CD4-positive, alpha-beta T cell treated with Interleukin-4 for 1 hour (primary cell): ENCODE measurements around the gene TEX26.

ENCODE experiments used
- DNase-seq, 2 donors: peaks; one replicate each; pipeline ENCODE4 v3.0.0-alpha.2; 2020 to 2022

TEX26 gene

DNA sequence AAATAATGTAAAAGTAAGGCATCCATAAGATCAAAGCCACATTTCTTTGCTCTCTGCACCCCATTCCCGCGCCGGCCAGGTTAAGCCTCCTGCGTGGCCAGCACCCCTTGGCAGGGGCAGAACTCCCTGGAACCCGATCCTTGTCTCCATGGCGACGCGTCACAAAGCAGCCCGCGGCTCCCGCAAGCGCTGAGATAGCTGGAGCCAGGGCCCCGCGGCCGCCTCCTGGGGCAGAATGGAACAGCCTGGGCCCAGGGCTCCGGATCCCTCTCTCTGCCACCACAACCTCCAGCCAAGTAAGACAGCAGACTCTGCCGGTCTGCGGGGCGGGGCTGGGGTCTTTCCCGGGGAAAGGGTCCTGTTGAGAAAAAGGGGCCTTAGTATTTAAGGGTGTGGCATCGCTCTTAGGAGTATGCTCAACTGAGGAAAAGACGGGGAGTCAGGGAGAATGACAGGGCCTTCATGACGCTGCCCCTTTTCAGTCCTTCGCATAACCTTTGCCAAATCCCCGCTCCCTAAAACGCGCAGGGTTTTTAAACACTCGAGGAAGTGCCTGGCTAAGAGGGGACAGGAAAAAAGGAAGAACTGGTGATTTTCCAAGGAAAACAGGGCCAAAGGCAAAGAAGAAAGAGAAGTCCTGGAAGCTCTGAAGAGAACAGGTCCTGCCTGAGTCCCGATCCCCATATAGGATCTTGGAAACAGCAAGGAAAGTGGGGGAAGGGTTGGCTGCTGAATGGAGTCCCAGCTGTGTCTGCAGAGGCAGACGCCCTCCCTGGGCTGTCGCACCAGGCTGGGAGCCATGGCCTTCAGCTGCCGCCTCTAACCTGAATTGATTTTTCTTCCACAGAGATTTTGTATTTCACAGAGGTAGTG is at the start of gene TEX26:
TSS of gene TEX26 (plus strand) at position 176 of the 873 bp plus-strand sequence. CDS start at position 236, 60 bp downstream.
- no peak for DNase-seq

DNA sequence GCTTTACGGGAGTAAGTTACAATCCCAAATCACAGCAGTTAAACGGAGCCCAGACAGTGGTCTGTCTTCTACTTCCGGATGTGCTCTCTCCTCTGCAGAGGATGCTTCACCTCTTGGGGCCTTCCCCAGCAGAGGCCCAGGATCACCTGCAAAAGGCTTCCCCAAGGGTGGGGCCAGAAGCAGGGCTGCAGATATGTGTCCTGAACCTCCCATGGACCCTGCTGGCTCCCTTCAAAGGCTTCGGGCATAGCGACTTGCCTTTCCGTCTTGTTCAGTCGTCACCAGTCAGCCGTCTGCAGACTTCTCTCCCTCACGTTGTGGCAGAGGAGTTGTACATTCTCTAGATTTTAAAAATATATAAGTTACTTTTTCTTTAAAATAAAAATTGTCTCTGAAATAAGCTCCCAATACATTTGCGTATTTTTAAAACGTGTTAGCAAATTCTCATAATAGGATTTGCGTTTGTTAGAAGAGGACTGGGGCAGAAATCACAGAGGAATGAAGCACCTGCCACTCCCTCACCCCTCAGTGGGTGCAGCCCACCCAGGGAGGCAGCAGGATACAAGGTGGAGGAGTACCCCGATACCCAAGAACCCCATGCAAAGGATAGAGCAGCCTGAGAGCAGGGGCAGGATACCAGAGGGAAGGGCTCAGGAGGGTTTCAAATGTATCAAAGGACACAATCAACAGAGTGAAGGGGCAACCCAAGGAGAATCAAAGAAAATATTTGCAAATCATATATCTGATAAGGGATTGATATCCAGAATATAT is 49.3 kb upstream of the TEX26 start:
- no peak for DNase-seq

DNA sequence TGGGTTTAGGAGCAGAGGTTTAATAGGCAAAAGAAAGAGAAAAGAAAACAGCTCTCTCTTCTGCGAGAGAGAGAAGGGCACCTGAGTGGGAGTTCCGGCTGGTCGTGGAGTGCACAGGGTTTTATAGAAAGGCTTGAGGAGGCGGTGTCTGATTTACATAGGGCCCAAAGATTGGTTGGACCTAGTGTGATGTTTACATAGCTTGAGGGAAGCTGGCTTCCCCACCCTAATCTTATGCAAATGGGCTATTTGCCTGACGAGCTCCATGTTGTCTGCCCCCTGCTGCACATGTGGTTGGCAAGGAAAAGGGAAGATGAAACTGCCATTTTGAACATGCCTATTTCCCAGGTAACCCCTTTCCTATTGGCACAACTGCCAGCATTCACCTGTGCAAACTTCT is 47.9 kb upstream of the TEX26 start:
- no peak for DNase-seq

DNA sequence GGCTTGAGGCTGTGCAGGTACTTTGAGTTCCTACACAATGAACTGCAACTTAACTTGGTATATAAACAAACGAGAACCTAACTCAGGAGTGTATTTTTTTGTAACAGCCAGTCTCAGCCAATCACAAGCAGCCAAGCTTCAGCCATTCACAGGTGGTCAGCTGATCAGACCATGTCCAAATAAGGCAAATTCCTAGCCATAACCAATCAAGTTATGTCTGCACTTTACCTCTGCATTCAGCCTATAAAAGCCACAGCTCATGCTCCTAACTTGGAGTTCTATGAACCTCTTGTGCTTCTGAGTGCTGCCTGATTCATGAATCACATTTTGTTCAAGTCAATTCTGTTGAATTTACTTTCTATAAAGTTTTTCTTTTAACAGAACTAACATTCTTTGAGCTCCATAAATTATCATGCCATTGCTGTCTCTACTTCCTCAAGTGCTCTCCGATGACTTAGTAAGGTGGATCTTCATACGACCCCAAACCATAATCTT is 43.2 kb upstream of the TEX26 start:
- DNase-seq: no peak

DNA sequence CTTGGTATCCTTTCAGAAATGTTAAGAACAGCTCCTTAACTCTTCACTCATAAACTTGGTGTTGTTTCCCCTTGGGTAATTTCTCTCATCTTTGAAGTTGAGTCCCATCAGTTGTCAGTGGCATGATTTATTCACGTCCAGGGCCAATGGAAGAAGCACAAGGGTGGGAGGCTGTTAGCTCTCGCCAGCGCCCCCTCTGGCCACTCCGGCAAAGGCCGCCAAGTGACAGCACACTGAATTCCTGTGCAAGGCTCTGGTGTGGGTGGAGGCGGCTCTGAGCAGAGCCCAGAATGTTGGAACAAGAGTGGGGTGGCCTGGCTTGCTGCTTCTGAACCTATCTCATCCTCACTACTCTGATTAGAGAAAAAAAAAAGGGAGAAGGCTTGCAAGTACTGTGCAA is 39.5 kb upstream of the TEX26 start:
- no peak for DNase-seq

DNA sequence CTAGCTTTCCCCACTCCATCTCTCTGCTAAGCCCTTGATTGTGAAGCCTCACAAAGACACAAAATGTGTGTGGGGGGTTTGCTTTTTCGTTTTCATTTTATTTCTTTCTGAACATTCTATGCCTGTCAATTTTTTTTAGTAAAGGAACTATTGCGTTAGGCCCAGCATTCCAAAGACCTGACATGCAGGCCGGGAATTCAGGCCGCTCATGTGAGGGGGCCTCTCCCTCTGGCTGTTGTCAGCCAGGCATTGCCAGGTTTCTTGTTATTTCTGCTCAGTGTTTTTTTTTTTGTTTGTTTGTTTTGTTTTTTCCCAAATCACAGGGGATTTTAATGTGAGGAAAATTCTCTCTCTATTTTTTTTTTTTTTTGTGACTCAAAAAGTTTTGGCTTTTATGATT is 36.7 kb upstream of the TEX26 start:
- no peak for DNase-seq

DNA sequence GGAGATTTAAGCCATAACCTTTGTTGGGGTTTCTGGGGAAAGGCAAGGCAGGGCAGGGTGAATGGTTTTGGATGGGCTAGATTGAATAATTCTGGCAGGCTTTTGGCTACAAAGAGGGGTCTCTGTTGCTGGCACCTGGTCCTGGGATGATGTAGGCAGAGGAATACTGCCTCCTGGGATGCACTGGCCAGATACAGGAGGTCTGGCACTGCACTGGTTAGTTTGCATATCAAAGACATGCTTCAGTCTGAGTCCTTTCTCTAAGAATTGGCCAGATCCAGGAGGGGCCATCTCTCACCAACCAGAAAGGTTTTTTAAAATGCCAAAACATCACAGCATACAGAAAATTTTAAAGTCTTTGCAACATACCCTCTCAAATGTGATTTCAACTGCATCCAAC is 34.4 kb upstream of the TEX26 start:
- DNase-seq: no peak

DNA sequence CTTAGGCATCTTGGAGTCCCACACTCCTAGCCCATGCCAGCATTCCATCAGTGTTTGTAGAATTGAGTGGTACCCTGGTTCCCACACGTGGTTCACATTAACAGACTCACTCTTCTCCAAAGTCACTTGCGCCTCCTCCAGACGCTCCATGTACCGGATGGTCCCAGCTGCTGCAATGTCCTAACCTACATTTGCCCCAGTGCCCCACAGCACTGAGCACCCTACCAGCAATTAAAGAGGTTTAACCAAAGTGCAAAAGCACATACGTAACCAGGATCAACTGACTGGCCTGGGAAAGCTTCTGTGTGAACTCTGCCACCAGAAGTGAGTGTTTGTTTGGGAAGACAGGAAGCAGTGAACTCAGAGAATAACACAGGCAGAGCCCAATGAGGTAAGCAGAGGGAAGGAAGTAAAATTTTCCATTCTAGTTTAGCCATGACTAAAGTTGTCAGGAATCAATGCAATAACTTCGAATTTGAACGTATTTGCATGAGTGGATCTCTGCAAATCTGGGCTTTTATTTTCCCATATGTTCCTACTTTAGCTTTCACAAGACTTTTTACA is 33.7 kb upstream of the TEX26 start:
- DNase-seq: no peak

DNA sequence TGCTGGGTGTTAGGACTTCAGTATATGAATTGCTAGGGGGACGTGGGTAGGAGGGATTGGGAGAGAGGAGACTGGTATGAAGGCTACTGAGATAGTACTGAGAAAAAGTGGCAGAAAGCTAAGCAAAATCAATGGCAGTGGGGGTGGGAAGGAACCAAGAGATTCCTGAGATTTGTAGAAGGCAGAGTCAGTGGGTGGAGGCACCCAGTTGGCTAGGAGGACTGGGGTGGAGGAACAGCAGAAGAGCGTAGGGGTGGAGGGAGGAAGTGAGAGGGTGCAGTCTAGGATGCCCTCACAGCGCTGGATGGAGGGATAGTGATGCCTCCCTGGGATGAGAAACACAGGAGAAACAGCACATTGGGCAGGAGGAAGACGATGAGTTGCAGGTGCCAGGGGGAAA is 32.0 kb upstream of the TEX26 start:
- DNase-seq: no peak

DNA sequence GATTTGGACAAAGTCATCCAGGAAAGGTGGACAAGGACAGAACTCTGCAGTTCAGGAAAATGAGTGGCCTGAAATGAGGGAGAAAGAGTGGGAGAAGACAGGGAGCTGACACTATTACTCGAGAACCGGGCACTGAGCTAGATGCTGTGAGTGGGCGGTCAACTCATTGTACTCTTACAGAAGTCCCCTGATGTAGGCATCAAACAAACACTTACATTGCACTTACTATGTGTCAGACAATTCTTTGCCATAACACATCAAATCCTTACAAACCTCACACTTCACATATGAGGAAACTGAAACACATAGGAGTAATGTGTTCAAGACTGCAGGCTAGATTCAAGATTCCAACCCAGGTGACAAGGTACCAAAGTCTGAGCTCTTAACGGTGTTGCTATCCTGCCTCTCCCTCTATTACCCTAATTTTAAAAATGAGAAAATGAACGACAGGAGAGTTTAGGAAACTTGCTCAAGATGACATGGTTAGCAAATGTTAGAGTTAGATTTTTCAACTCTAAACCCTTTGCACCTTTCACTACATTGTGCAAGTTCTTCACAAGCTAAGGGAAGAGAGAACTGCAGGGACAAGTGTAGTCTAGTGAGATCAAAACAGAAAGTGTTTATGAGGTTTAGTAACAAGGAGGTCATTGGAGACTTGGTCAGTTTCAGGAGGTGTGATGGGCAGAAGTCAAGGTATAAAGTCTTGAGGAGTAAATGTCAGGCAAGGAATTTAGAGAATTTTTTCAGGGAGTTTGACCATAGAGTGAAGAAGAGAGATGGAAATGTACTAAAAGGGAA is 31.3 kb upstream of the TEX26 start:
- no peak for DNase-seq

DNA sequence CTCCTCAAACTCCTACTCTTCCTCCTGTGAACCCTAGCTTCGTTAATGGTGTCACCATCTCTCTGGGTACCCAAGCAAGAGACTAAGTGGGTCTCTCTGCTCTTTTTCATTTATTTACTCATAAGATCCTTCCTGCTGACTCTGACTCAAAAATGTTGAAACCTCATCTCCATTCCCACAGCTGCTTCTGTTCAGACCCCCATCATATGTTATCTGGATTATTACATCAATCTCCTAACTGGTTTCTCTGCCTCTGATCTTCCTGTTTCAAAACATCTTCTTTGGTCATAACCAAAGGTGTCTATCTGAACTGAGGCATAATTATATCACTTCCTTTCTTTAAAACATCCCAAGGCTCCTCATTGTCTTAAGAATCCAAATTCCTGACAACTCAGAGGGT is 28.4 kb upstream of the TEX26 start:
- no peak for DNase-seq

DNA sequence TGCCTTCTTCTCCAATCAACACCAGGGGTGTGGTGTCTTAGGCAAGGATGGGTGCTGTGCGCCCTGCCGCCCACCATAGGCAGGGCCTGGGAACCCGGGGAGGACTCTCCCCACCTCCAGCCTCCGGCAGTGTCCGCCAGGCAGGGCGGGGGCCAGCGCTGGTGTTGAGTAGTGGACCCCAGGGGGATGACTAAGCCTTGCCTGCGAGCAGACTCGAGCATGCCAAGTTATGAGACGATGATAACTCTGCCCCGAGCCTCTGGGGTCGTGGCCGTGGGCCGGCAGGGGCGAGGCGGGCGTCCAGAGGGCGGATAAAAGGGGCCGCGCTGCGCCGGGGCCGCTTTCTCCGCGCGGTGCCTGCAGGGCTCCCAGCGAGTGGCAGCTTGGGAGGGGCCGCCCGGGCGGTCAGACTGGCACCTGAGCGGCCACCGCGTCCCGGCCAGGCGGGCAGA is 26.5 kb upstream of the TEX26 start, which contains the start of gene MEDAG:
TSS of gene MEDAG (plus strand) at position 340 of the 452 bp plus-strand sequence. CDS start 245 bp downstream, outside the sequence.
- no peak for DNase-seq

DNA sequence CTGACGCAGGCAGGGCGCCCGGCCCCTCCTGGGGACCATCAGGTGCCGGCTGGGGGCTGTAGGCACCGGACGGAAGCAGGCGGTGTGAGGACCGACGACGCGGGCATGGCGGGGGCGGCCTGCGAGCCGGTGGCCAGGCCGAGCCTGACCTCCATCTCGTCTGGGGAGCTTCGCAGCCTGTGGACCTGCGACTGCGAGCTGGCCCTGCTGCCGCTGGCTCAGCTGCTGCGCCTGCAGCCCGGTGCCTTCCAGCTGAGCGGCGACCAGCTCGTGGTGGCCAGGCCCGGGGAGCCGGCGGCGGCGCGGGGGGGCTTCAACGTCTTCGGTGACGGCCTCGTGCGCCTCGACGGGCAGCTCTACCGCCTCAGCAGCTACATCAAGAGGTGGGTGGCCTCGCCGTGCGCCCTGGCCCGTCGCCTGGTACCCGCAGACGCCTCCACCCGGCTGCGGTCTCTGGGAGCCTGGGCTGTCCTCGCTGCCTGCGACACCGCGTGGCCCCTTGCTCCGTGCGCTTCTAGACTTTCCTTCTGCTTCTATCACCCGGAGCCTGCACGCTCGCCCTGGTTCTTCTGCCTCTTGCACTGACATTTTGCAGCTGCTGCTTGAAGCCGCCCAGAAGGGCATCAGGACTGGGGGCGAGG is 25.9 kb upstream of the TEX26 start:
- DNase-seq: no peak

DNA sequence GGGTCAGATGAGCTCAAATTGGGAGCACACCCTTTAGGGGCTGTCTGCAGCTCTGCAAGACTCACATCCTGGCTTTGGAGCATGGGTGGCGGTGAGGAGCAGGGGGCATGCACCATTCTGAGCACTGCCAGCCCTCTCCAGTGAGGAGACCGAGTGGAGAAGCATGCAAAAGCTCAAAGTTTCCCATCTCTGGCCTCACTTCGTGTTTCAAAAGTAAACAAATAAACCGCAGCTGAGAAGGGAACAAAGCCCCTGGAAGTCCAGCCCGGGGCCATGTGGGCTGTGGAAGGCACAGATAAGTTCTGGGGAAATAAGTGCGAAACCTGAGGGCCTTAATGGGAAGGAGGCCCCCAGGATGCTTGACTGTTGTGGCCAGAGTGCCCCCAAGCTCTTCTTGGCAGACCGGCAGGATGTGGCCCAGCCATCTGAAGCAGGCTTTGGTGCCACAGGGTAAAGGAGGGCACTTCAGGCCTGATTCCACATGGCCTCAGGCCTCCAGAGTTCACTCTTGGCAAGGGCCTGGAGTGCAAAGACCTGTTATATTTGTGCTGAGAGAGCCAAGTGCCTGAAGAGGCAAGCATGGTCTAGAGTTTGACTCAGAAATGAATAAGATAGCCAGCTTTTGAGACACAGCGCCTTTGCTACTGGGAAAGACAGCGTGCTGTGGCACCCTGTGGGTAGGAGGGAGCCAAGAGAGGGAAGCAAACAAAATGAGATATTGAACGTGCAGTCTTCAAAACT is 25.2 kb upstream of the TEX26 start:
- no peak for DNase-seq

DNA sequence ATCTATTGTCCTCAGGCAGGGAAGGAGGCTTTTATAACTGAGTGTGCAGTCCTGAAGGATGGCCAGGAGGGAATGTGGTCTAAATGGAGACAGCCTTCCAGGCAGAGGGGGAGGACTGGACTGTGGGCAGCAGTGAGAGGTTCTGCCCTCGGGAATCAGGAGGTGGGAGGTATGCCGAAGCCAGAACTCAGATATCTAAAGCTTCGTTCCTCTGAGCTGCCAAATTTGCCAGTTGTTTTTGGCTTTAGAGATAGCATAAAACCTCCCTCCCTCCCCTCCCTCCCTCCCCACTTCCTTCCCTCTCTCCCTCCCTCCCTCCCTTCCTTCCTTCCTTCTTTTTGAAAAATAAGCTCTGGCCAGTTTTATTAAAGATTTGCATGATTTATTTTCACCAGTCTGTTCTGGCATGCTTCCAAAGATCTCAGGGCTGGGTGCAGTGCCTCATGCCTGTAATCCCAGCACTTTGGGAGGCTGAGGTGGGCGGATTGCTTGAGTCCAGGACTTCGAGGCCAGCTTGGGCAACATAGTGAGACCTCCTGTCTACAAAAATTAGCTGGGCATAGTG is 24.0 kb upstream of the TEX26 start:
- DNase-seq: no peak

DNA sequence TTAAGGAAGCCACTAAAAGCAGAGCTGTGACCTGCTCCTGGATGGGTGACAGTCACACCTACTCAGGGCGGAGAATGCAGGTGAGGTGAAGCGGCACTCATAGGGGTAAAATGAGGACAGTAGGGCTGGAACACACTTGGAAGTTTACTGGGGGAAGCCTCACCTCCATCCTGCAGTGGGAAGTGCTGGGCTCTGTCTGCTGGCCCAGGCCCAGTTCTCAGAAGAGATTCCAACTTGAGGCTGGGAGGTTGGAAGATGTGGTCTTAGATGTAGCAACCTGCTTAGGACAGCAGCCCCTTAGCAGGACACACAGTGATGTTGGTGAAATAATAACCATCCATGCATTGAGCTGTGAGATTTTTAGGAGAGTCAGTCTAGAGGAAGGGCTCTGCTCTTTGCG is 21.8 kb upstream of the TEX26 start:
- DNase-seq: no peak

DNA sequence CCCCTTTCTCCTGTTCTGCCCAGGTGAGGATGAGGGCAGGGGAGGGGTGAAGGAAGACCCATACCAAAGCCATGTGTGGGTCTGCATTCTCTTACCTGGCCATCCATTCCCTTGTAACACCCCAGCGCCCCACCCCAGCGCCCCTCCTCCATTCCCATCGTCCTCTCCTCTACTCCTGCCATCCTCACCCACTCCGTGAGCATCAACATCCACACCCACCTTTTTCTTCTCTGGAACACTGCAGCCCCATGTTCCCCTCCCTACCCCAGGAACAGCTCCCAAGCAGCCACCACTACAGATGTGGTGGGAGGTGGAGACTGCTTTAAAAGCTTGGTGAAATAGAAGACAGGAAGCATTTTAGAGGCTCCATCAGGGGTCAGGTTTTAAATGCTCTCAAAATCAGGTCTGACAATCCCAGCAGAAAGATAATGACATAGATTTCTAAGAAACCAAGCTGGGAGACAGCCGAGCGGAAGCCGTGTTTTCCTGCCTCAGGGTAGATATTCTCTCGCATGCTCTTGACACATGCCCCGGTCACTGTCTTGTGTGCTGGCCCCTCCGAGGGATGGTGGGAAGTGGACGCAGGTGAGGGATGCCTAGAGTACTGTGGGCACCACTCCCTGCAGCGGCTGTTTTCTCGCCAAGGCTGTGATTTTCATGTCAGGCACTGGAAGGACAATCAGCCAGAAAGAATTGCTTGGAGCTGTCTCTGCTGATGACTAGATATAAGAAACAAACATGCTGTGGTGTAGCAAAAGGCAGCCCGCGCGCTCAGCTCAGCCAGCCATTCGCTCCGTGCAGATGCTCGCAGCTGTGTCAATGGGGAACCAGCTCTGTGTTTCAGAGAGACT is 16.5 kb upstream of the TEX26 start:
- DNase-seq: no peak

DNA sequence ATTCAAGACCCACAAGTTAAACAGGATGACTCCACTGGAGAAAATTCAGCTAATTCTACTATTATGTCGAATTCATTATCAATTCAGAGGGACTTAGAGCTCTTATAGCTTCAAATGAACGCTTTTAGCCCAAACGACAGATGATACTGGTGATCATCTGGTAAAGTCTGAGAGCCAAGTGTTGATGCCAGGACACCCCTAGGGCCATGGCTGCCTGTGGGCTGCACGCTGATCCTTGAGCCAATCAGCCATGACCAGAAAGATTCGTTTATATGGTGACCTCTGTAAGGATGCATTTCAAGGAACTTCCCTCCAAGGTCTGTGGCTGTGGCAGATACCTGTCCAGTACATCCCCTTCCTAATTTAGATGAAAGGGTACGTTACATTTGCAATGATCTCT is 15.5 kb upstream of the TEX26 start:
- DNase-seq: no peak

DNA sequence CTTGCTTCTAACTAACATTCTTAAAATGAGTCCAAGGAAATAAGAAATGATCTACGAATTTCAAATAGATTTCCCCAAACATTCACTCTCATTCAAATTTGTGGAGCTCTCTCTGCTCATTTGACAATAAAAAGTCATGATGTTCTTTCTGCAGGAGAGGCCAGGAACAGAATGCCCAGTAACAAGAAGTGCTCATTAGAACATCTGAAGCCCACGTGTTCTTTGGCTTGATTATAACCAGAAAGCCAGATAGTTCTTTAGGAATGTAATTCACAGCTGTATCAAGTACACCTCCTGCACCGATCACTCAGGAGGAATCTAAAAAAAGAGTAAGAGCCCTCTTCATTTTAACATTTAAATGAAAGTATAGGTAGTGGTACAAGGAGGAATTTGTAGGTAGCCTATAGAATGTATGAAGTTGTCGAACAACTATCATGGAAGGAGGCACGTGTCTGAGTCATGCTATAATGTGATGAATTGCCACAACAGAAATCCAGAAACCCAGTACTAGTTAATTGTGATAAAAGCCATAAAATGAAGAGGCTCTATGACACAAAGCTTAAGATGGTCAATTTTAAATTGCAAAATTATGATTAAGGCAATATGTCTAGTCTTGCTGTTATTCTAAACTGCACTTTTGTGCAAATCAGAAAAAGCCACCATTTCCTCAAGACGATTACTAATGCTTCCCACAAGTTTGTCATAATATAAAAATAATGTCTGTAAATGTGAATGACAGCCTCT is 13.6 kb upstream of the TEX26 start:
- DNase-seq: no peak
